ENCODE results near the gene BMERB1. TPM values are rescaled to one million over a fixed set of nuclear protein-coding genes. Genes with fewer than 3 reads are reported as not detected.
A peak's percentile ranks its signal among the peaks of the same experiment; 100 is the strongest.

Gene BMERB1
- total RNA-seq, 1 experiment from 2014 or later: 10.3 TPM

DNA sequence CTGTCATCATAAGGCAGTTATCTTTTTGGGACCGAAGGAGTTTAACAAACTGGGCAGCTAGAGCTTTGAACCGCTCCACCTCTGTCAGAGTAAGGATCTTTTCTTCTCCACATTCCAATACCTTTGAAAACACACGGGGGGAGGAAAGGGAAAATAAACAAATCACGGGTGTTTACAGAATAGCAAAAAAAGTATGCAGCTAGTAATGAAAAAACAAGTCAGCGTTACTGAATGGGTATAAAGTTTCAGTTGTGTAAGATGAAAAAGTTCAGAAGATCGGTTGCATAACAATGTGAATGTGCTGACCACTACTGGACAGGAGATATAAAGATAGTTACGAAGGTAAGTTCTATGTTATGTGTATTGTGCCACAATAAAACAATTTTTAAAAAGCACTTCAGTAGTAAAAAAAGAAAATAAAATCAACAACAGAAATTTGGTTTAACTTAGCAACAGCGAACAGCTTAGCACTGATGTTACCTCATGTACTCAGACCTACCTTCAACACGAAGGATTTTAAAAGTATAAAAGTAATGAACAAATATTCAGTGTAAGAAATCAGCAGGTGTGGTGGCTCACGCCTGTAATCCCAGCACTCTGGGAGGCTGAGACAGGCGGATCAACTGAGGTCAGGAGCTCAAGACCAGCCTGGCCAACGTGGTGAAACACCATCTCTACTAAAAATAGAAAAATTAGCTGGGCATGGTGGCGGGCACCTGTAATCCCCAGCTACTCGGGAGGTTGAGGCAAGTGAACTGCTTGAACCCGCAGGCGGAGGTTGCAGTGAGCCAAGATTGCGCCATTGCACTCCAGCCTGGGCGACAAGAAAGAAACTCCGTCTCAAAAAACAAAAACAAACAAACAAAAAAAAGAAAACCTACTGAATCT is 174.3 kb downstream of the BMERB1 start:
- DNase-seq (ENCODE audit: low read depth): no peak

DNA sequence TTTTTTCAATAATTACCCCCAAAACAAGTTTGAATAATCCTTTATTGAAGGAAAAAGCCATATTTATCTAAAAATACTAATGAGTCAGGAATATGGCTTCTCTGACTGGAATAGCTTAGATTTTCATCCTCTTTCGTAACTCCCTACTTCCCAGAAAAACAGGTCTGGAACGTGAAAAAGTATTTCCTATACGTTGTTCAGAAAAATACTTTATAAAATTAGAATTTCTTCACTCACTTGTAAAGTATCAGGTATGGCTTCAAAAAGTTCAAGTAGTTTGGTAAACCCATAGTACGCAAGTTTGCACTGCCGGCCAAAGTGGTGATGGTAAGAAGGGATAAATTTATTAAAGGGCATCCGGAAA is 174.9 kb downstream of the BMERB1 start:
- DNase-seq (ENCODE audit: low read depth): no peak

DNA sequence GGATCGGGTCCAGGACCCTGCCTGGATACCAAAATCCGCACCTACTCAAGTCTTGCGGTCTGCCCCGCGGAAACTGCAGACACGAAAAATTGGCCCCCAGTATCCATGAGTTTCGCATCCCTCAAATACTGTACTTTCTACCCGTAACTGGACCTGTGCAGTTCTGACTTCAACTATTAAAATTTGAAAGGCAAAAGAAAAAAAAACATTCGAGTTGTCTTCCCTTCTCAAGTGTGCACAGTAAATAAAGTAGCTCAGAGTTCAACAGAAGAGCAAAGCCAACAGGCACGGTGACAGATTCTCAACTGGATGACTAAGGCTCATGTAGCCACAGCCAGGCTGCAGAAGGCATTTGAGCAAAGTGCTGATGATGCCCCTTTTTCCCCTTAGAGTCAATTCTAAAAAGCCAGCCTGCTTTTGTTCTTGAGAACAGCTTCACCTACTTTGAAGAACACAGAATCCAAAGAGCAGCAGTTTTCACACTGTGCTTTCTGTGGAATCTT is 176.0 kb downstream of the BMERB1 start:
- DNase-seq (ENCODE audit: low read depth): no peak

DNA sequence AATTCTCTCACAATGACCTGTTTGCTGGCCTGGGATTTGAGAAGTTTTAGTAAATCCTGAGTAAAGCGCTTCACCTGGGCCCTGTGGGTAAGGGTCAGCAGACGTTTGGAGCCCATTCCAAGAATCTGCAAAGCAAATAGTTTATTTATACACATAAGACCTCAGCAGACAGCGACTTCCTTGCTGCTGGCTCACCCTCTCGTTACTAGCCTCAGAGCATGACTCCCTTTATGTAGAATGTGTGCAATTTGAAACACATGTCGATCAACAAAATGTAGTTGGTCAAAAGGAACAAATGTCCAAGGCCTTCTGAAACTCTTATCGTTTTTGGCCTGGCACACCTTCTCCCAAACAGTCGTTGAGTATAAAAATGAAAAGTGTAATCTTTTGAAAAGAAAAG is 177.2 kb downstream of the BMERB1 start:
- no peak for DNase-seq (ENCODE audit: low read depth)

DNA sequence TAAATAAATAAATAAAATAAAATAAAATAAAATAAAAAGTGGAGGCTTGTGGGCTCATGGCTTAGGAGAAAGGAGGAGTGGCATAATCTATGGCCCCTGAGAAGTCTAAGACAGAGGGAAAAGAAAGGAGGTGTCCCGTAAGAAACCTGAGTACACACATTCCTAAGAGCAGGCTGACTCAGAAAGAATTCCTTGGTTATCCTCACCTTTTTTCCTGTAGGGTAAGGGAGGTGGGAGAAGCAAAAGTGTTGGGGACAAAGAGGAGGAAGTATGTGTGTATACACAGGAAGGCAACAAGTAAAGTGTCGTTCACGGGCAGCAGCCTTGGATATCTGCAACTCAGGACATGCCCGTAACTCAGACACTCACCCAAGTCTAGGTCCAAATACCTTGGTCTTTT is 179.3 kb downstream of the BMERB1 start:
- DNase-seq (ENCODE audit: low read depth): peak; percentile 11

DNA sequence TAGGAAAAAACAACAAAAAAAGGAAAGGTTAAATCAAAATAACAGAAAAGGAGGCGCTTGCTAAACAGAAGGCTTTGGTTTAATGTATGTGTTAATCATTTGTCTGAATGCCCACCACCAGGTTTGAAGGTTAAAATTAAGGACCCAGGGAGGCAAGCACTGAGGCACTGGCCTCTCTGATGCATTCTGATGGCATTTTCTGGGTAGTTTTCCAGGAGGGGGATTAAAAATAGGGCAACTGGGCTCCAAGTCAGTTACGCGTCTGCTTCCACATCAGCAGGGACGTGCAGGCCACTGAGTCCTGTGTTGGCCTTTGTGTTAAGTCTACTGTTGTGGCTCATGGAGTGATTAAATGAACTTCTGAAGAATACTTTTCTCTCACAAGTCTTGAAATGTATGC is 181.6 kb downstream of the BMERB1 start:
- no peak for DNase-seq (ENCODE audit: low read depth)

DNA sequence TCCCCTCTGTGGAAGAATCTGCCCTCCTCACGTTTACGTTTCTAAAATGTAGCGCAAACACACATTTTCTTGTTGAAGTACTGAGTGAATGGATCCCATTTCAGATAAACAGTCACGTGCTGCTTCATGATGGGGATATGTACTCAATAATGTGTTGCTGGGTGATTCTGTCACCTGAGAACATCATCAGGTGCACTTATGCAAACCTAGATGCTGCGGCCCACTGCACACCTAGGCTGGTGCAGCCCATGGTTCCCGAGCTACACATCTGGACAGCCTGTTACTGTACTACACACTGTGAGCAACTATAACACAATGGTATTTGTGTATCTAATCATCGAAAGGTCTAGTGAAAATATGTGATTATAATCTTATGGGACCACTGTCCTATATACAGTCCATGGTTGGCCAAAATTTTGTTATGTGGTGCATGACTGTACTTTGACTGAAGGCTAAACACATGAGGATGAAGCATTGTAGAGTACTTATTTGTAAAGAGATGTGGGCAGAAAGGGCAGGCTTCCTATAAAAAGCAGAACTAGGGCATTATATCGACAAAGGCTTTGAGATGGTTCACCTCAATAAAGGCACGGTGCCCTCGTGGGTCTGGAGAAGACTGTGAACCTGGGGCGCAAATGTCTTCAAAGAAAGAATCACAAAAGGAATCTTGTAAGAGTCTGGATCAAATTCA is 182.2 kb downstream of the BMERB1 start:
- no peak for DNase-seq (ENCODE audit: low read depth)

DNA sequence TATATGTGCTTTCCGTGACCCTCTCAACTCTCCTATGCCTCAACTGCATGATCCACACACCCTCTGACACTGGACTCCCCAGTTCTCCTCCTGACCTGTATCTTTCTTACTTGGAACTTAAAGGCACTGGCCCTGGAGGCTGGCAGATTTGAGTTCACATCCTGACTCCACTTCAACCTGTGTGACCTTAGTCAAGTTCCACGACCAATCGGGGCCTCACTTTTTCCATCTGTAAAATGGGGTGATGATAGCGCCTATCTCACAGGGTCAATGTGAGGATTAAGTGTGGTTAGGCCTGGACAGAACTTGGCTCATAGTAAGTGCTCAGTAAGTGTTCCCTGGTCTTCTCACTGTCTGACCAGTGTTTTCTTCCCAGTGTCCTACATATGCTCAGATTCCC is 183.5 kb downstream of the BMERB1 start:
- no peak for DNase-seq (ENCODE audit: low read depth)

DNA sequence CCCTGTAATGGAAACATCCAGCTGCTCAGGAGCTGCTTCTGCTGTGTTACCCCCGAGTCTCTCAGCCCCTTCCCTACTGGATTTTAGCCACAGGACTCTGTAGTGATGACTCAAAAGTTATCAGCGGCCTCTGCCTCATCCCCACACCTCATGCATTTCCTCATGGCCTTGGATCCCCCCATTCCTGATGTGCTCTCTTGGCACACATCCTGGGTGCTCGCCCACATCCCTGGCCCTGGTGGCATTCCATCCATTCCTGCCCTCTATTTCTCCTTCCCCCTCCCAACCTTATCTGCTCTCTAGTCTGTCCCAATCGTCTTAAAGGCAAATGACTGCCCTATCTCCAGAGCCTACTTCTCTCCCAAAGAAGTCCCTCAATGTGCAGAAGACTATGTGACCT is 184.0 kb downstream of the BMERB1 start:
- DNase-seq (ENCODE audit: low read depth): peak; percentile 54

DNA sequence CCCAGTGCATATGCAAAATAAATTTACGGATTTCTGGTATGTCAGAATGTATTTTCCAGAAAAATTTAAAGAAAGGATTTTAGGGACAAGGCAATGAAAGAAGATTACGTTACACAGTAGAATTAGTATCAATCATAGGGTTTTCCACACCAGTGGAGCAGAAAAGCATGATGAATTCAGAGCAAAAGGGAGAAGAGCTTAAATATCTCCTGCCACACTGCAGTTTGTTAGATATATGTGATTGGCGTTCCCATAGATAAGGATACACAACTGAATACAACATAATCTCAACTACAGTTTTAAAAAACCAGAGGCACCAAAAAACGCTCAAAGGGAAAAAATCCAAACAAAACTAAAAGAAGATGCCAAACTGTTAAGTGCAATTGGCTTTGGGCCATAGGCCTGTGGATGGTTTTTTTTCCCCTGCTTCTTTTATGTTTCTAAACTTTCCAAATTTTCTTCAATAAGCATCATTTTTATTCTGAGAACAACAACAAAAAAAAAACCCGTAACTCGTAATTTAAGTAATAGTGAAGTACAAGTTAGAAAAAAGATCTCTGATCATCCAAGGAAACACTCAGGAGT is 186.3 kb downstream of the BMERB1 start:
- DNase-seq (ENCODE audit: low read depth): no peak

DNA sequence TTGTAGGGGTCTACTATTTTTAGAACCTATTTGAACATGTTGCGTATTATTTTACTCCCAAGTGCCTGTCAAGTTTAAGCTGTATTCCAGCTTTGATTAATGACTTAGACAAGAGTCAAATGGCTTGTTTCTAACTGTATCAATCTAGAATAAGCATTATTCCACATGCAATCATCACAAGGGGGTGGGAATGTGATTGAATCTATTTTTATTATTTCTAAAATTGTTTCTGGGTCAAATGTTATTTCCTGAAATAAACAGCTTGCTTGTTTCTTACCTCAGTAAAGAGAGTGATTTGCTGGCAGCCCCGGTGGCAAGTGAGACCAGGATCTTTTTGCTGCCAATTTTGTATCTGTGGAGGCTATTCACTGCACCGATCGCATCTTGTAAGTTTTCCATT is 187.1 kb downstream of the BMERB1 start:
- no peak for DNase-seq (ENCODE audit: low read depth)

DNA sequence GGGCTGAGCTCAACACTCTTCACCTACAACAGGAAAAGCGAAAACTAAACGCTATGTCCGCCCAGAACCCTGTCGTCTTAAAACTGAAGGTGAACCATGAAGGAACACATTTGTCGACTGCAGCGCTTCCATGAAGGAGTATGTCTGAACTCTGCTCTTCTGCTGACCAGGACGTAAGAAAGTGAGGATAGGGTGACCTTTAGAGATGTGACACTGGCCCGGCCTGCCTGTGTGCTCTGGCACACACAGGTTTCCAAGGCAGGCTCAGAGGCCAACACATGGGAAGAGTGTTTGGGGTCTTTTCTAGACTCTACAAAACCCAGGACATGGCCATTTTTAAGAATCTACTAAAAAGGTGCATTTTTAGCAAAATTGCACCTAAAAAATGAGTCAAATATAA is 187.5 kb downstream of the BMERB1 start:
- no peak for DNase-seq (ENCODE audit: low read depth)

DNA sequence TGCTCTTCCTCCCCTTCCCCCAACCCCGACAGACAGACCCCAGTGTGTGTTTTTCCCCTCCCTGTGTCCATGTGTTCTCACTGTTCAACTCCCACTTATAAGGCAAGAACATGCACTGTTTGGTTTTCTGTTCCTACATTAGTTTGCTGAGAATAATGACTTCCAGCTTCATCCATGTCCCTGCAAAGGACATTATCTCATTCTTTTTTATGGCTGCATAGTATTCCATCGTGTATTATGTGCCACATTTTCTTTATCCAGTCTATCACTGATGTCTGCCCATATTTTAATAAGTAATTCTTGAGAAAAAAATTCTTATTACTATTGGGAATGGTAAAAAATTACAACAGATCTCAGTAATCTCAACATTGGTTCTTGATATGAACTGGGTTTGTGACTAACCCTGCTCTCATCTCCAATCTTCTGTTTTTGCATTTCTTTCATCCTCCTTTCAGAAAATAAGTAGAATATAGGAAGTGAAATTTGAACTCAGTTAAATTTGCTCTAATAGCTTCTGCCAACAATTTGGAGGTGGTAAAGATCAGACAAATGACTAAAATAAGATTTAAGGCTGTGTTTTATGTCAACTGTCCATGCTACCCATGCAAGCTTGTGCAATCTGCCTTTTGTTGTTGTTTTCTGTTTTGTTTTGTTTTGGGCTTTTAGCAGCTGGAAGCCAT is 197.5 kb downstream of the BMERB1 start:
- no peak for DNase-seq (ENCODE audit: low read depth)

DNA sequence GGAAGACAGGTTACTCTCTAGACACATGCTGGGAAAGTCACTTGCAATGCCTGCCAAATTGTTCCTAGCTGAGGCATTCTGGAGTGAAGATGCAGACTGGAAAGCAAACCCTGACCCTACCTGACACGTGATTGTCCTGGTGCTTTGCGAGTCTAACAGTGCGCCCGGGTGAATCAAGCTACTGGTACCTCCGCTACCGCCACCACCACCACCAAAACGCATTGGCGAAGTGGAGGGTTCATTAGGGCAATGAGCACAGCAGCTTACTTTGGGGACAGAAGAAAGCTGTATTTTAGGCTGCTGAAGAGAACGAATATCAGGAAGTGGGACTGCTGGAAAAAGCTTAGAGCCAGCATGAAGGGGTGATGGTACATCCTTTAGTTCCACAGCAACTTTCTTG is 201.5 kb downstream of the BMERB1 start:
- no peak for DNase-seq (ENCODE audit: low read depth)

DNA sequence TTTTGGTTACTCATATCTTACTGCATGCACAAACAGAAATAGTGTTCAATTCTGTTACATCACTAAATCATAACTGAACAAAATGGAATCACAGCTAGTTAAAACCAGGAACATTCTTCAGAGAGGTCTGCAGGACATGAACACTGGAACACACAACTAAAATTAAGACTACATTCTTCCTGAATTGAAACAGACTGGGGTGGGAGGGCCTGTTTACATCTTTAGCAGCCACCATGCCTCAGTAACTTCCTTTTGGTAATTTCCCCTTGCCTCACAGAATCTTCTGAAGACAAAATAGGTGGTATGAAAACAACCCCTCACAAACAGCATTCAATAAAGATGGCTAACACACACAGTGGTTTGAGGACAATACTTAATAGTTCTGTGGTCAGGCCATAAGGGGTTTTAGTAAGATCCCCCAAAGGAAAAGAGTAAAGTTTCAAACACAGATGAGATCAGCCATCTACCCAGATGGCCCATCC is 202.0 kb downstream of the BMERB1 start:
- no peak for DNase-seq (ENCODE audit: low read depth)

Other genes starting within 250 kb of the BMERB1 start
- gene NPIPA5, start 56.3 kb upstream of the BMERB1 start, total RNA-seq (2014; rRNA removed; shearing (Covaris generic)): 1.5 and 3.0 TPM in 2 replicates
- gene MPV17L, start 38.8 kb upstream of the BMERB1 start, total RNA-seq (2014; rRNA removed; shearing (Covaris generic)): not detected in 2 replicates
- 5.2 and 9.9 TPM in 2 replicates for gene MARF1, start 208.6 kb downstream of the BMERB1 start, total RNA-seq (2014; rRNA removed; shearing (Covaris generic))
- 36.6 and 37.0 TPM in 2 replicates for gene NDE1, start 215.7 kb downstream of the BMERB1 start, total RNA-seq (2014; rRNA removed; shearing (Covaris generic))